Glutamatergic neuron (in vitro differentiated cells): ENCODE measurements around the gene PDLIM5. TPM values are rescaled to one million over a fixed set of nuclear protein-coding genes. Genes with fewer than 3 reads are reported as not detected.
A peak's percentile ranks its signal among the peaks of the same experiment; 100 is the strongest.

Source experiments
- DNase-seq: peaks from one replicate; pipeline ENCODE4 v3.0.0; 2022
- H3K27ac Mint-ChIP-seq: one replicate; pipeline ENCODE4 v1.8.0; 2020; ENCODE audit warnings: mild to moderate bottlenecking, mixed read lengths, inconsistent platforms; ENCODE audit not compliant: unreplicated experiment
- H3K27me3 Mint-ChIP-seq: one replicate; pipeline ENCODE4 v1.8.0; 2020; ENCODE audit warnings: mild to moderate bottlenecking, moderate library complexity, mixed read lengths, inconsistent platforms; ENCODE audit not compliant: unreplicated experiment
- H3K36me3 Mint-ChIP-seq: one replicate; pipeline ENCODE4 v1.8.0; 2020; ENCODE audit warnings: mild to moderate bottlenecking, mixed read lengths, inconsistent platforms; ENCODE audit not compliant: unreplicated experiment
- H3K4me1 Mint-ChIP-seq: one replicate; pipeline ENCODE4 v1.8.0; 2020; ENCODE audit warnings: mild to moderate bottlenecking, low read depth, mixed read lengths, inconsistent platforms; ENCODE audit not compliant: unreplicated experiment
- H3K4me3 Mint-ChIP-seq: one replicate; pipeline ENCODE4 v1.8.0; 2020; ENCODE audit warnings: mild to moderate bottlenecking, mixed read lengths, inconsistent platforms; ENCODE audit not compliant: unreplicated experiment
- H3K9me3 Mint-ChIP-seq: one replicate; pipeline ENCODE4 v1.8.0; 2020; ENCODE audit warnings: mild to moderate bottlenecking, moderate library complexity, mixed read lengths, inconsistent platforms; ENCODE audit not compliant: unreplicated experiment
- CTCF ChIP-seq: fragments of 200-600 bp; sonication (generic); IDR thresholded peaks from one replicate; pipeline ENCODE4 v1.5.0; 2021; ENCODE audit not compliant: partially characterized antibody, unreplicated experiment
- total RNA-seq: library from RNA; stranded (reverse); fragmentation: NEBNext Ultra II Directional; extraction: Animal tissue kit (Norgen Biotek cat#: 25700); gene quantifications from one replicate; pipeline ENCODE4 v1.2.1, GENCODE V29; 2021; ENCODE audit not compliant: unreplicated experiment

Gene PDLIM5
- total RNA-seq, 1 donor from 2014 or later = 32.7 TPM

- Mint-ChIP-seq H3K27me3 (no peaks in the 10 kb centered on the region), H3K36me3 (no peaks in the 10 kb centered on the region), H3K4me3 (no peak overlapping the region), H3K4me1 (no peaks in the 10 kb centered on the region), H3K27ac (no peak overlapping the region), H3K9me3 (peaks cover 3% of the 10 kb centered on the region)
- no peak for DNase-seq
- no peak for TF ChIP-seq CTCF
These were observed 243.6 kb downstream of the PDLIM5 start for GRCh38 chr4:94695384-94695783.

- H3K36me3 Mint-ChIP-seq = no peaks in the 10 kb centered on the region
- no peaks in the 10 kb centered on the region for H3K4me1 Mint-ChIP-seq
- DNase-seq = no peak
- TF ChIP-seq CTCF = no peak
- H3K27me3 Mint-ChIP-seq = no peaks in the 10 kb centered on the region
- no peak overlapping the region for H3K4me3 Mint-ChIP-seq
- peaks cover 3% of the 10 kb centered on the region for H3K9me3 Mint-ChIP-seq
- H3K27ac Mint-ChIP-seq = no peak overlapping the region
These were observed 246.4 kb downstream of the PDLIM5 start for GRCh38 chr4:94698187-94698586.

GRCh38 chr4:94700298-94700697 is 248.6 kb downstream of the PDLIM5 start:
- H3K27me3 Mint-ChIP-seq = no peaks in the 10 kb centered on the region
- DNase-seq = no peak
- no peaks in the 10 kb centered on the region for H3K36me3 Mint-ChIP-seq
- H3K4me1 Mint-ChIP-seq = no peaks in the 10 kb centered on the region
- no peak overlapping the region for H3K4me3 Mint-ChIP-seq
- no peaks in the 10 kb centered on the region for H3K9me3 Mint-ChIP-seq
- no peak for TF ChIP-seq CTCF
- H3K27ac Mint-ChIP-seq = no peak overlapping the region

GRCh38 chr4:94701631-94702300 is 250.0 kb downstream of the PDLIM5 start:
- Mint-ChIP-seq H3K27me3 (no peaks in the 10 kb centered on the region), H3K4me1 (no peaks in the 10 kb centered on the region), H3K9me3 (no peaks in the 10 kb centered on the region), H3K36me3 (no peaks in the 10 kb centered on the region), H3K27ac (no peak overlapping the region), H3K4me3 (no peak overlapping the region)
- no peak for TF ChIP-seq CTCF
- DNase-seq = peak; percentile 19

GRCh38 chr4:94711635-94712034 is 259.9 kb downstream of the PDLIM5 start:
- DNase-seq = no peak
- Mint-ChIP-seq H3K4me3 (no peak overlapping the region), H3K4me1 (no peaks in the 10 kb centered on the region), H3K27me3 (no peaks in the 10 kb centered on the region), H3K36me3 (no peaks in the 10 kb centered on the region), H3K27ac (no peak overlapping the region), H3K9me3 (peaks cover 1% of the 10 kb centered on the region)
- TF ChIP-seq CTCF = no peak
